GM12878 (cell line): Measurements from ENCODE around the gene SULT1C4. TPM values are rescaled to one million over a fixed set of nuclear protein-coding genes. Genes with fewer than 3 reads are reported as not detected.
A peak's percentile ranks its signal among the peaks of the same experiment; 100 is the strongest.

ENCODE experiments used
- ATAC-seq: fragments of 200-7000 bp; cut with Tn5 transposase; 3 replicates; pipeline ENCODE4 v1.9.1; 2020; ENCODE audit warnings: mild to moderate bottlenecking, moderate library complexity
- BruUV-seq: library from RNA; stranded (reverse); fragments of 400-500 nt; replicated peaks from 2 replicates; lab custom pipeline; 2021; lab: Mats Ljungman, UMichigan
- CTCF ChIA-PET: fragments of 300-600 bp; sonication (Branson Sonifier 250); formaldehyde crosslinking; extraction: SDS; loops from one replicate; lab custom pipeline; 2021; ENCODE audit warnings: inconsistent platforms; lab: Yijun Ruan, JAX
- POLR2A ChIA-PET: fragments of 350-600 bp; formaldehyde crosslinking; extraction: SDS; loops from one replicate; lab custom pipeline; 2021; ENCODE audit warnings: inconsistent platforms; lab: Charles Lee
- RAD21 ChIA-PET: fragments of 300-600 bp; sonication (Branson Sonifier 250); formaldehyde crosslinking; loops from one replicate; lab custom pipeline; 2023; ENCODE audit warnings: antibody characterized with exemption; ENCODE audit not compliant: unreplicated experiment; lab: Charles Lee
- SMC1A ChIA-PET: fragments of 300-600 bp; sonication (Branson Sonifier 250); formaldehyde crosslinking; loops from one replicate; lab custom pipeline; 2023; ENCODE audit not compliant: unreplicated experiment, uncharacterized antibody; lab: Charles Lee
- DNase-seq: peaks from one replicate; pipeline ENCODE4 v3.0.0-alpha.2; 2011; ENCODE audit warnings: low read depth, low spot score
- FAIRE-seq: peaks from 3 replicates; lab custom pipeline; 2011; peaks lifted over from hg19 to GRCh38; lab: Jason Lieb, UNC
- H2AFZ ChIP-seq: 2 replicates; pipeline ENCODE4 v1.6.0; 2011; ENCODE audit warnings: low read depth, low read length, control low read depth; ENCODE audit not compliant: control insufficient read depth
- H3K27ac ChIP-seq: 2 replicates; pipeline ENCODE4 v1.5.1; 2011; ENCODE audit warnings: control low read depth; ENCODE audit not compliant: control insufficient read depth, insufficient read depth
- H3K27me3 ChIP-seq, 2 experiments: replicated peaks in 1 of 2; 2 replicates each; pipeline versions ENCODE4 v1.6.0 to v1.6.1; 2011; ENCODE audit warnings: low read length in 1 of 2; ENCODE audit not compliant: control insufficient read depth in 2 of 2, insufficient read depth in 2 of 2
- H3K36me3 ChIP-seq, 2 experiments: 2 replicates each; pipeline ENCODE4 v1.5.1; 2011; ENCODE audit warnings: low read length in 1 of 2; ENCODE audit not compliant: control insufficient read depth in 2 of 2, insufficient read depth in 2 of 2
- H3K4me1 ChIP-seq: 2 replicates; pipeline ENCODE4 v1.6.1; 2011; ENCODE audit warnings: mild to moderate bottlenecking, low read length, moderate library complexity, mixed read lengths; ENCODE audit not compliant: control insufficient read depth, insufficient read depth
- H3K4me2 ChIP-seq: 2 replicates; pipeline ENCODE4 v1.6.0; 2011; ENCODE audit warnings: control low read depth; ENCODE audit not compliant: control insufficient read depth, insufficient read depth
- H3K4me3 ChIP-seq: fragments of 200-600 bp; sonication (generic); 2 replicates; pipeline ENCODE4 v1.5.1; 2016
- H3K79me2 ChIP-seq: 2 replicates; pipeline ENCODE4 v1.6.0; 2011; ENCODE audit warnings: low read length; ENCODE audit not compliant: control insufficient read depth, insufficient read depth
- H3K9ac ChIP-seq: 2 replicates; pipeline ENCODE4 v1.8.0; 2011; ENCODE audit warnings: low read length, control low read depth, mixed read lengths; ENCODE audit not compliant: control insufficient read depth, insufficient read depth
- H3K9me3 ChIP-seq: replicated peaks from 3 replicates; pipeline ENCODE4 v1.5.1; 2011; ENCODE audit warnings: mild to moderate bottlenecking, low read length; ENCODE audit not compliant: control insufficient read depth, insufficient read depth
- H4K20me1 ChIP-seq: 2 replicates; pipeline ENCODE4 v1.6.0; 2011; ENCODE audit not compliant: control insufficient read depth, insufficient read depth
- ATF7 ChIP-seq: fragments of 450-650 bp; IDR thresholded peaks from 2 replicates; pipeline ENCODE4 v1.6.1; 2016; ENCODE audit warnings: low read depth, mild to moderate bottlenecking
- EP300 ChIP-seq, 2 experiments: fragments of 150-350 bp in 1 of 2; IDR thresholded peaks; 2 replicates each; pipeline ENCODE4 v1.6.1; 2011 to 2012; ENCODE audit warnings: low read depth in 2 of 2, low read length in 2 of 2, borderline replicate concordance in 1 of 2, improper control_type of control experiment in 1 of 2, inconsistent platforms in 1 of 2; ENCODE audit not compliant: control insufficient read depth in 1 of 2
- IKZF1 ChIP-seq: fragments of 450-650 bp; conservative IDR thresholded peaks from 2 replicates; pipeline ENCODE4 v1.6.1; 2017; ENCODE audit warnings: antibody characterized with exemption, mild to moderate bottlenecking
- IRF4 ChIP-seq: IDR thresholded peaks from 2 replicates; pipeline ENCODE4 v1.6.1; 2011; ENCODE audit warnings: low read depth, low read length
- MTA2 ChIP-seq: fragments of 450-650 bp; IDR thresholded peaks from 2 replicates; pipeline ENCODE4 v1.6.1; 2016; ENCODE audit warnings: low read depth, mild to moderate bottlenecking, moderate library complexity
- TCF3 ChIP-seq: IDR thresholded peaks from 2 replicates; pipeline ENCODE4 v1.6.1; 2012; ENCODE audit warnings: low read depth, mild to moderate bottlenecking, low read length, borderline replicate concordance; ENCODE audit not compliant: insufficient read depth
- WRNIP1 ChIP-seq: IDR thresholded peaks from 2 replicates; pipeline ENCODE4 v1.6.1; 2011; ENCODE audit warnings: low read depth, low read length, improper control_type of control experiment, borderline replicate concordance
- WGBS: methylation state at CpG from one replicate; pipeline ENCODE4 v1.1.6; 2016; ENCODE audit warnings: low lambda C conversion rate; ENCODE audit not compliant: insufficient replicate concordance, insufficient coverage; ENCODE audit errors: missing lambda C conversion rate; 5-methylcytosine and 5-hydroxymethylcytosine counted together
- in situ Hi-C: fragments of 300-500 bp; cut with MboI; formaldehyde crosslinking; loops from 9 replicates; pipeline ENCODE4 v1.14.3; 2018; ENCODE audit warnings: mixed read lengths
- intact Hi-C: fragments of 100-400 bp; cut with micrococcal nuclease; formaldehyde crosslinking; loops from one replicate; pipeline ENCODE4 v1.14.2; 2022; ENCODE audit not compliant: unreplicated experiment
- polyA plus RNA-seq, 11 experiments: library from polyadenylated mRNA; depleted of rRNA in 4 of 11; unstranded in 6 of 11; stranded (reverse) in 5 of 11; fragments of >200 nt; fragmentation: Nextera tagmentation in 4 of 11; fragmentation: Illumina TruSeq in 1 of 11; extraction: Ambion mirVana in 4 of 11; extraction: Trizol in 1 of 11; gene quantifications; 1 replicate in 1 of 11; 2 replicates in 10 of 11; pipeline versions ENCODE4 v1.2.1 to v1.2.3, GENCODE V29; 2011 to 2016; ENCODE audit warnings: inconsistent platforms in 2 of 11, missing spikeins in 2 of 11, low read depth in 1 of 11
- total RNA-seq, 4 experiments: library from RNA; depleted of rRNA in 3 of 4; stranded (reverse); fragments of >200 nt in 3 of 4; fragmentation: Illumina TruSeq in 1 of 4; extraction: Trizol in 1 of 4; gene quantifications; 2 replicates each; pipeline versions ENCODE4 v1.2.1 to v1.2.3, GENCODE V29; 2013 to 2021
- TF ChIP-seq, protein P1 (sequence below): fragments of 450-650 bp; IDR thresholded peaks from 2 replicates; pipeline ENCODE4 v1.6.1; 2016; ENCODE audit warnings: mild to moderate bottlenecking
- TF ChIP-seq, protein P2 (sequence below): fragments of 450-650 bp; IDR thresholded peaks from 2 replicates; pipeline ENCODE4 v1.6.1; 2016; ENCODE audit warnings: mild to moderate bottlenecking

Gene SULT1C4
- total and polyA plus RNA-seq, 10 of the 15 experiments (the other 5 are each of a cell fraction or from before 2014, with no cell fraction given), result 0.04 TPM; not detected in 9

DNA sequence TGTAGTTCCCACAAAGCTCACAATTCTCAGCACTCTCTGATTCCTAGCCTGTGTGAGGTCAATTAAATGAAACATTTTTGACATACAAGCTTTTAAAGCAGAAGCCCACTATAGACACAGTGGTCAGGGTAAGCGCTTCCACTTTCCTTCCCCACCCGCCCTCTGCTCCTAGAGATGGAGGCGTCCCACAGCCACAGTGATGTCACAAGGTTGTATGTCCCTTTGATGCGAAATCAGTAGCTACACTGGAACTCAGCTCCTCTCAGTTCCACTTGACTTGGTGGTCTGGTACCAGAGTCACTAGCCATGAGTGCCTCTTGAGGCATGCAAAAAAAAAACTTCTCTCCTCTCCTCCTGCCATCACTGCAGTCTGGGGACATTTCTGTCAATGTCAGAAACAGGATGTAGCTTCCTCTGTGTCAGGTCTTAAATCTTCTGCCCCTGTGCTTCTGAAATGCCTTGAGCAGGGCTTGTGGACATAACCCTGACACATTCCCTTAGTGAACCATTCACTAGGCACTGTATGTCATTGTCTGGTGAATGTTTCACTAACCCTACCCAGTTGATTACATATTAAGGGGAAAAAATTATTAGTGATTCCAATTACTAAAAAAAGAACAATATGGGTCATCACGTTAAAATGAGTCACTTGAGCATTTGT, 7.8 kb downstream of the SULT1C4 start:
- FAIRE-seq, result no peak
- Histone ChIP-seq H2AFZ (no peak overlapping the region), H3K4me2 (no peak overlapping the region), H3K36me3 (no peaks in the 10 kb centered on the region), H3K79me2 (no peaks in the 10 kb centered on the region), H3K9ac (no peak overlapping the region), H4K20me1 (no peaks in the 10 kb centered on the region), H3K27me3 (no peaks in the 10 kb centered on the region), H3K4me1 (no peaks in the 10 kb centered on the region; the same call in 1 of the 2 replicates), H3K27ac (no peak overlapping the region), H3K9me3 (no peaks in the 10 kb centered on the region; the same call in 2 of the 3 replicates), H3K4me3 (no peak overlapping the region)
- TF ChIP-seq WRNIP1 (no peak), TCF3 (no peak), IRF4 (no peak), IKZF1 (0 out of 2 replicates have a peak, but pooled peaks have one; percentile 12), ATF7 (peak; percentile 40; the same call in 1 of the 2 replicates), EP300 (IDR thresholded peaks at IDR 0.05; ENCODE audit: borderline replicate concordance in 1 of 2, control insufficient read depth in 1 of 2, low read depth in 2 of 2, low read length in 2 of 2) (peak in 1 of 2 experiments; percentile 24; a peak in 1 of 4 replicates), MTA2 (0 out of 2 replicates have a peak, but pooled peaks have one; percentile 31)
- TF ChIP-seq, protein P1, sequence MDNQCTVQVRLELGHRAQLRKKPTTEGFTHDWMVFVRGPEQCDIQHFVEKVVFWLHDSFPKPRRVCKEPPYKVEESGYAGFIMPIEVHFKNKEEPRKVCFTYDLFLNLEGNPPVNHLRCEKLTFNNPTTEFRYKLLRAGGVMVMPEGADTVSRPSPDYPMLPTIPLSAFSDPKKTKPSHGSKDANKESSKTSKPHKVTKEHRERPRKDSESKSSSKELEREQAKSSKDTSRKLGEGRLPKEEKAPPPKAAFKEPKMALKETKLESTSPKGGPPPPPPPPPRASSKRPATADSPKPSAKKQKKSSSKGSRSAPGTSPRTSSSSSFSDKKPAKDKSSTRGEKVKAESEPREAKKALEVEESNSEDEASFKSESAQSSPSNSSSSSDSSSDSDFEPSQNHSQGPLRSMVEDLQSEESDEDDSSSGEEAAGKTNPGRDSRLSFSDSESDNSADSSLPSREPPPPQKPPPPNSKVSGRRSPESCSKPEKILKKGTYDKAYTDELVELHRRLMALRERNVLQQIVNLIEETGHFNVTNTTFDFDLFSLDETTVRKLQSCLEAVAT, result peak; percentile 47; the same call in 1 of the 2 replicates
- TF ChIP-seq, protein P2, sequence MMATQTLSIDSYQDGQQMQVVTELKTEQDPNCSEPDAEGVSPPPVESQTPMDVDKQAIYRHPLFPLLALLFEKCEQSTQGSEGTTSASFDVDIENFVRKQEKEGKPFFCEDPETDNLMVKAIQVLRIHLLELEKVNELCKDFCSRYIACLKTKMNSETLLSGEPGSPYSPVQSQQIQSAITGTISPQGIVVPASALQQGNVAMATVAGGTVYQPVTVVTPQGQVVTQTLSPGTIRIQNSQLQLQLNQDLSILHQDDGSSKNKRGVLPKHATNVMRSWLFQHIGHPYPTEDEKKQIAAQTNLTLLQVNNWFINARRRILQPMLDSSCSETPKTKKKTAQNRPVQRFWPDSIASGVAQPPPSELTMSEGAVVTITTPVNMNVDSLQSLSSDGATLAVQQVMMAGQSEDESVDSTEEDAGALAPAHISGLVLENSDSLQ, result peak; percentile 21; the same call in 1 of the 2 replicates
- peak; percentile 85 for ATAC-seq
- intact Hi-C loops (no loop called here), in situ Hi-C loops (no loop called here)
- SMC1A ChIA-PET, result interaction anchor here (0.9 to 2.4 kb wide), 11 partner anchors 9 to 189 kb away, joined by 3 to 12 read pairs (median 4); no protein-coding TSS in a partner anchor
- RAD21 ChIA-PET, result interaction anchor here (0.6 to 1.9 kb wide), 6 partner anchors 10 to 852 kb away, joined by 3 to 7 read pairs (median 3); partner anchors contain the start of gene GCC2
- peak; percentile 48 for DNase-seq
- WGBS, result 63% methylated on average over 5 of the region's 5 CpGs
- BruUV-seq, result no TSS peak
- POLR2A ChIA-PET, result interaction anchor here (0.7 to 0.8 kb wide), 2 partner anchors 10 to 16 kb away, joined by 3 read pairs; no protein-coding TSS in a partner anchor
- CTCF ChIA-PET, result interaction anchor here (1.2 to 2.6 kb wide), 4 partner anchors 11 to 251 kb away, joined by 3 to 11 read pairs (median 4); no protein-coding TSS in a partner anchor
